Esophagus muscularis mucosa (tissue), 4 donors: ENCODE data around the gene SELL.

Source experiments
- EP300 ChIP-seq: sonication (generic); formaldehyde crosslinking; IDR thresholded peaks from one replicate; pipeline ENCODE4 v1.6.1; 2017; ENCODE audit warnings: antibody characterized with exemption
- POLR2A ChIP-seq: fragments of 450-650 bp; IDR thresholded peaks from one replicate; pipeline ENCODE4 v1.6.1; 2017; ENCODE audit warnings: antibody characterized with exemption, moderate library complexity, mild to moderate bottlenecking, low read depth
- POLR2AphosphoS5 ChIP-seq, 2 donors: sonication (generic); formaldehyde crosslinking; IDR thresholded peaks; one replicate each; pipeline ENCODE4 v1.6.1; 2017; ENCODE audit warnings: antibody characterized with exemption in 2 of 2
- TF ChIP-seq, protein P1 (sequence below), 3 experiments: fragments of 200-600 bp in 2 of 3; fragments of 450-650 bp in 1 of 3; sonication (generic) in 2 of 3; IDR thresholded peaks; one replicate each; pipeline ENCODE4 v1.5.1; 2017 to 2019; ENCODE audit warnings: antibody characterized with exemption in 3 of 3, mild to moderate bottlenecking in 2 of 3, moderate library complexity in 1 of 3

DNA sequence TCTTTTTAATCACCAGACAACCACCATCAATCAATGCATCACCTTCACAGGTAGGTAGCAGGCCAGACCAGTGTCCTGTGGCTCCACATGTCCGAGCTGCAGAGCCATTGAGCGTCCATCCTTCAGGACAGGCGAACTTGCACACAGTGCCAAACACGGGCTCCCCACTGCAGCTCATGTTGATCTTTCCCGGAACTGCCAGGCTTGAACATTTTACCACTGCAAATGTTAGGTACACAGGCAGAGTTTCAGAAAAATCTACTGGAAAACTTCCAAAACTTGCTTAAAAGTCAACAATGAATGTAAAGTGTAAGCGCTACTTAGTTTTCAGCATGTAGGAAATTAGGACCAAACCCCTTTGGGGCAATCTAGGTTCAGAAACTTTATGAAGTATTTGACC lies 15.9 kb upstream of the SELL start:
- no peak for TF ChIP-seq POLR2AphosphoS5 (IDR thresholded peaks at IDR 0.05)
- TF ChIP-seq, protein P1, sequence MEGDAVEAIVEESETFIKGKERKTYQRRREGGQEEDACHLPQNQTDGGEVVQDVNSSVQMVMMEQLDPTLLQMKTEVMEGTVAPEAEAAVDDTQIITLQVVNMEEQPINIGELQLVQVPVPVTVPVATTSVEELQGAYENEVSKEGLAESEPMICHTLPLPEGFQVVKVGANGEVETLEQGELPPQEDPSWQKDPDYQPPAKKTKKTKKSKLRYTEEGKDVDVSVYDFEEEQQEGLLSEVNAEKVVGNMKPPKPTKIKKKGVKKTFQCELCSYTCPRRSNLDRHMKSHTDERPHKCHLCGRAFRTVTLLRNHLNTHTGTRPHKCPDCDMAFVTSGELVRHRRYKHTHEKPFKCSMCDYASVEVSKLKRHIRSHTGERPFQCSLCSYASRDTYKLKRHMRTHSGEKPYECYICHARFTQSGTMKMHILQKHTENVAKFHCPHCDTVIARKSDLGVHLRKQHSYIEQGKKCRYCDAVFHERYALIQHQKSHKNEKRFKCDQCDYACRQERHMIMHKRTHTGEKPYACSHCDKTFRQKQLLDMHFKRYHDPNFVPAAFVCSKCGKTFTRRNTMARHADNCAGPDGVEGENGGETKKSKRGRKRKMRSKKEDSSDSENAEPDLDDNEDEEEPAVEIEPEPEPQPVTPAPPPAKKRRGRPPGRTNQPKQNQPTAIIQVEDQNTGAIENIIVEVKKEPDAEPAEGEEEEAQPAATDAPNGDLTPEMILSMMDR (IDR thresholded peaks at IDR 0.05), result no peak
- TF ChIP-seq POLR2A, result no peak
- TF ChIP-seq EP300, result no peak
